GM23338 (cell line): Measurements from ENCODE around the gene FHIP1B. TPM values are rescaled to one million over a fixed set of nuclear protein-coding genes. Genes with fewer than 3 reads are reported as not detected.

Experiments
- ATAC-seq: fragments of 200-7000 bp; cut with Tn5 transposase; 3 replicates; pipeline ENCODE4 v1.9.1; 2020
- DNase-seq: peaks from one replicate; pipeline ENCODE4 v3.0.0-alpha.2; 2015; ENCODE audit warnings: low spot score
- H2AFZ ChIP-seq: fragments of 200-600 bp; sonication (generic); 2 replicates; pipeline ENCODE4 v1.8.0; 2016; ENCODE audit warnings: antibody characterized with exemption, mild to moderate bottlenecking, moderate library complexity
- H3F3A ChIP-seq: fragments of 200-600 bp; sonication (generic); replicated peaks from 2 replicates; pipeline ENCODE4 v1.8.0; 2017; ENCODE audit warnings: antibody characterized with exemption, mixed run types, low read depth
- H3K27ac ChIP-seq: fragments of 200-600 bp; sonication (generic); 2 replicates; pipeline ENCODE4 v1.6.1; 2016; ENCODE audit warnings: low read depth
- H3K27me3 ChIP-seq: fragments of 200-600 bp; sonication (generic); 2 replicates; pipeline ENCODE4 v1.8.0; 2016; ENCODE audit warnings: mild to moderate bottlenecking, mixed run types, moderate library complexity; ENCODE audit not compliant: insufficient read depth
- H3K36me3 ChIP-seq: fragments of 200-600 bp; sonication (generic); 2 replicates; pipeline ENCODE4 v1.8.0; 2016; ENCODE audit warnings: mild to moderate bottlenecking; ENCODE audit not compliant: insufficient read depth
- H3K4me1 ChIP-seq: fragments of 200-600 bp; sonication (generic); 2 replicates; pipeline ENCODE4 v1.8.0; 2016; ENCODE audit warnings: mild to moderate bottlenecking, moderate library complexity; ENCODE audit not compliant: insufficient read depth
- H3K4me2 ChIP-seq: fragments of 200-600 bp; sonication (generic); 2 replicates; pipeline ENCODE4 v1.7.1; 2017; ENCODE audit warnings: mixed run types
- H3K4me3 ChIP-seq: fragments of 200-600 bp; sonication (generic); 2 replicates; pipeline ENCODE4 v1.6.1; 2016; ENCODE audit warnings: mixed run types
- H3K79me2 ChIP-seq: fragments of 200-600 bp; sonication (generic); replicated peaks from 2 replicates; pipeline ENCODE4 v1.8.0; 2017; ENCODE audit warnings: mild to moderate bottlenecking; ENCODE audit not compliant: insufficient read depth
- H3K9me2 ChIP-seq: fragments of 200-600 bp; sonication (generic); 2 replicates; pipeline ENCODE4 v1.8.0; 2017; ENCODE audit not compliant: insufficient read depth
- H4K20me1 ChIP-seq: fragments of 200-600 bp; sonication (generic); replicated peaks from 2 replicates; pipeline ENCODE4 v1.8.0; 2017; ENCODE audit warnings: mild to moderate bottlenecking; ENCODE audit not compliant: insufficient read depth
- H3K27ac Mint-ChIP-seq: 2 replicates; pipeline ENCODE4 v1.8.0; 2020; ENCODE audit warnings: inconsistent platforms, mild to moderate bottlenecking, moderate library complexity, mixed read lengths
- H3K27me3 Mint-ChIP-seq: 3 replicates; pipeline ENCODE4 v1.8.0; 2022; ENCODE audit warnings: low read depth, mild to moderate bottlenecking, moderate library complexity, mixed read lengths, inconsistent platforms; ENCODE audit not compliant: insufficient read depth, poor library complexity
- H3K36me3 Mint-ChIP-seq: 3 replicates; pipeline ENCODE4 v1.8.0; 2021; ENCODE audit warnings: low read depth, mild to moderate bottlenecking, inconsistent platforms, moderate library complexity, mixed read lengths
- H3K4me1 Mint-ChIP-seq: 3 replicates; pipeline ENCODE4 v1.8.0; 2020; ENCODE audit warnings: mild to moderate bottlenecking, inconsistent platforms, mixed read lengths
- H3K4me3 Mint-ChIP-seq: 3 replicates; pipeline ENCODE4 v1.8.0; 2021; ENCODE audit warnings: moderate library complexity, mild to moderate bottlenecking, inconsistent platforms, mixed read lengths
- H3K9me3 Mint-ChIP-seq: 3 replicates; pipeline ENCODE4 v1.8.0; 2020; ENCODE audit warnings: moderate library complexity, mild to moderate bottlenecking, inconsistent platforms, mixed read lengths
- CREB1 ChIP-seq: fragments of 250-450 bp; sonication (Bioruptor Pico); IDR thresholded peaks from 2 replicates; pipeline ENCODE4 v1.5.0; 2020; ENCODE audit warnings: low read depth, mild to moderate bottlenecking, moderate library complexity
- ETS1 ChIP-seq: IDR thresholded peaks from 2 replicates; pipeline ENCODE4 v1.6.1; 2016; ENCODE audit warnings: antibody characterized with exemption
- EZH2 ChIP-seq: fragments of 200-600 bp; sonication (generic); IDR thresholded peaks from one replicate; pipeline ENCODE4 v1.8.0; 2017; ENCODE audit warnings: antibody characterized with exemption, mild to moderate bottlenecking, low read depth; ENCODE audit not compliant: unreplicated experiment
- EZH2phosphoT487 ChIP-seq: fragments of 200-600 bp; sonication (generic); IDR thresholded peaks from one replicate; pipeline ENCODE4 v1.8.1; 2018; ENCODE audit warnings: antibody characterized with exemption; ENCODE audit not compliant: unreplicated experiment
- JUNB ChIP-seq: IDR thresholded peaks from one replicate; pipeline ENCODE4 v1.6.1; 2016; ENCODE audit warnings: antibody characterized with exemption; ENCODE audit not compliant: unreplicated experiment
- NANOG ChIP-seq: IDR thresholded peaks from 2 replicates; pipeline ENCODE4 v1.6.1; 2016; ENCODE audit warnings: antibody characterized with exemption, borderline replicate concordance
- POLR2AphosphoS5 ChIP-seq: IDR thresholded peaks from 2 replicates; pipeline ENCODE4 v1.6.1; 2016; ENCODE audit warnings: antibody characterized with exemption, low read depth
- REST ChIP-seq: IDR thresholded peaks from one replicate; pipeline ENCODE4 v1.6.1; 2018; ENCODE audit warnings: antibody characterized with exemption; ENCODE audit not compliant: unreplicated experiment
- STAT1 ChIP-seq: IDR thresholded peaks from one replicate; pipeline ENCODE4 v1.6.1; 2016; ENCODE audit warnings: antibody characterized with exemption; ENCODE audit not compliant: unreplicated experiment
- ZNF114 ChIP-seq: fragments of 250-450 bp; sonication (Bioruptor Pico); IDR thresholded peaks from 2 replicates; pipeline ENCODE4 v1.5.0; 2020; ENCODE audit warnings: mild to moderate bottlenecking, moderate library complexity
- ZNF331 ChIP-seq: fragments of 250-450 bp; sonication (Bioruptor Pico); IDR thresholded peaks from 2 replicates; pipeline ENCODE4 v1.5.0; 2020; ENCODE audit warnings: low read depth, mild to moderate bottlenecking, moderate library complexity
- polyA plus RNA-seq: library from polyadenylated mRNA; unstranded; fragments of >200 nt; fragmentation: Nextera tagmentation; extraction: Ambion mirVana; gene quantifications from 2 replicates; pipeline ENCODE4 v1.2.1, GENCODE V29; 2016
- total RNA-seq: library from RNA; depleted of rRNA; stranded (reverse); fragments of >200 nt; shearing (Covaris generic); gene quantifications from 2 replicates; pipeline ENCODE4 v1.2.3, GENCODE V29; 2014
- TF ChIP-seq, protein P1 (sequence below), 2 experiments: fragments of 200-600 bp in 1 of 2; sonication (generic) in 1 of 2; conservative IDR thresholded peaks; 2 replicates each; pipeline versions ENCODE4 v1.5.1 to v1.6.1; 2016 to 2017; ENCODE audit warnings: antibody characterized with exemption in 2 of 2, low read depth in 2 of 2, mild to moderate bottlenecking in 2 of 2, moderate library complexity in 1 of 2

The FHIP1B gene
- total and polyA plus RNA-seq, 2 experiments from 2014 or later, result 10.3 to 34.5 TPM

DNA sequence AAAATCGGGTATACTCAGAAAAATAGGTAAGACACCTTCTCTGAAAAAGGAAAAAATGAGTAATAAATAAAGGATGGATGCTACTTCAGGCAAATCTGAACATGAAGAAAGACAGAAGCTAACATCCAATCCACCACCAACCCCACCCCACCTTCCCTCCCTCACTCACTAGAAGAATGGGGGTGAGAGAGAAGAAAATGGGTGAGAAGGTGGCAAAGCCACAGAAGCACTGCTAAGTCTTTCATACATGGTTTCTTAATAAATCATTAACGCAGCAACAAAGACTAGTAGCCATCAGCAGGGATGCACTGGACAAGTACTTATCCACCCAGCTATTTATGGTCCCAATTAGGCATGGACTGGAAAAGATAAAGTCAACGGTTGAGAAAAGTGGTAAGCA, 5.9 kb downstream of the FHIP1B start (continued):
- TF ChIP-seq ETS1, result no peak
- no peak for TF ChIP-seq JUNB
- no peak for TF ChIP-seq NANOG

- H3F3A ChIP-seq, result no peaks in the 10 kb centered on the region
- H3K9me3 Mint-ChIP-seq, result no peaks in the 10 kb centered on the region
- H3K27ac Mint-ChIP-seq, result no peak overlapping the region
- no peaks in the 10 kb centered on the region for H3K9me2 ChIP-seq
- H3K36me3 Mint-ChIP-seq, result peaks cover 8% of the 10 kb centered on the region; the same call in 2 of the 3 replicates
- no peaks in the 10 kb centered on the region for H3K27me3 ChIP-seq
- no peaks in the 10 kb centered on the region; the same call in 1 of the 2 replicates for H3K36me3 ChIP-seq
- no peak overlapping the region for H3K4me3 Mint-ChIP-seq
- no peaks in the 10 kb centered on the region for H3K27me3 Mint-ChIP-seq
- peaks cover 6% of the 10 kb centered on the region; the same call in 1 of the 3 replicates for H3K4me1 Mint-ChIP-seq
- TF ChIP-seq ZNF331 (no peak), ETS1 (no peak), STAT1 (no peak), JUNB (no peak), CREB1 (no peak), EZH2 (no peak), EZH2phosphoT487 (no peak), ZNF114 (CRISPR knock-in tag) (no peak), POLR2AphosphoS5 (no peak)
- TF ChIP-seq, protein P1, sequence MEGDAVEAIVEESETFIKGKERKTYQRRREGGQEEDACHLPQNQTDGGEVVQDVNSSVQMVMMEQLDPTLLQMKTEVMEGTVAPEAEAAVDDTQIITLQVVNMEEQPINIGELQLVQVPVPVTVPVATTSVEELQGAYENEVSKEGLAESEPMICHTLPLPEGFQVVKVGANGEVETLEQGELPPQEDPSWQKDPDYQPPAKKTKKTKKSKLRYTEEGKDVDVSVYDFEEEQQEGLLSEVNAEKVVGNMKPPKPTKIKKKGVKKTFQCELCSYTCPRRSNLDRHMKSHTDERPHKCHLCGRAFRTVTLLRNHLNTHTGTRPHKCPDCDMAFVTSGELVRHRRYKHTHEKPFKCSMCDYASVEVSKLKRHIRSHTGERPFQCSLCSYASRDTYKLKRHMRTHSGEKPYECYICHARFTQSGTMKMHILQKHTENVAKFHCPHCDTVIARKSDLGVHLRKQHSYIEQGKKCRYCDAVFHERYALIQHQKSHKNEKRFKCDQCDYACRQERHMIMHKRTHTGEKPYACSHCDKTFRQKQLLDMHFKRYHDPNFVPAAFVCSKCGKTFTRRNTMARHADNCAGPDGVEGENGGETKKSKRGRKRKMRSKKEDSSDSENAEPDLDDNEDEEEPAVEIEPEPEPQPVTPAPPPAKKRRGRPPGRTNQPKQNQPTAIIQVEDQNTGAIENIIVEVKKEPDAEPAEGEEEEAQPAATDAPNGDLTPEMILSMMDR (conservative IDR thresholded peaks at IDR 0.05; ENCODE audit: low read depth in 2 of 2), result no peak
- no peaks in the 10 kb centered on the region; the same call in 1 of the 2 replicates for H3K4me1 ChIP-seq
- no peak overlapping the region for H2AFZ ChIP-seq
- H3K79me2 ChIP-seq, result peaks cover 53% of the 10 kb centered on the region
- H3K27ac ChIP-seq, result no peak overlapping the region
- H3K4me3 ChIP-seq, result no peak overlapping the region
- H4K20me1 ChIP-seq, result peaks cover 44% of the 10 kb centered on the region
- no peak overlapping the region for H3K4me2 ChIP-seq
- ATAC-seq (no peak), DNase-seq (no peak)
Observed at GRCh38 chr11:6225896-6226295, 8.5 kb downstream of the FHIP1B start.

DNA sequence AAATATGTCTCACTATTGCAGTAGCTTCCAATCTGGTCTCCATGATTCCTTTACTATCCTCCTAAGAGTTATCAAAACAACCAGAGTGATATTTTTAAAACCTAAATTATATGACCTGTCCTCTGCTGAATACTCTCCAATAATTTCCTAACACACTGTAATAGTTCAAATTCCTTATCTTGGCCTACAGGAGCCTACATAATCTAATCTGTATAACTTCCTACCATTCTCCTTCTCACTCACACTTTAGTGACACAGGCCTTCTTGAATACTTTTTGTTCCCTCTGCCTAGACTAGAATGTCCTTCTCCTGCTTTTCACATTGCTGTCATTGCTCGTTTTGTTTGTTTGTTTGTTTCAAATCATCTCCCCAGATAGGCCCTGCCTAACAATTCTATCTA, 9.4 kb downstream of the FHIP1B start:
- Mint-ChIP-seq H3K9me3 (no peaks in the 10 kb centered on the region), H3K36me3 (peaks cover 8% of the 10 kb centered on the region; the same call in 2 of the 3 replicates)
- no peak for TF ChIP-seq ZNF331
- no peak for TF ChIP-seq STAT1
- TF ChIP-seq, protein P1 (conservative IDR thresholded peaks at IDR 0.05; ENCODE audit: low read depth in 2 of 2), result no peak
- TF ChIP-seq REST, result no peak

More for the DNA sequence above, 9.4 kb downstream of the FHIP1B start:
- Histone ChIP-seq H3K4me1 (no peaks in the 10 kb centered on the region), H3K4me3 (no peak overlapping the region), H2AFZ (no peak overlapping the region), H3F3A (no peaks in the 10 kb centered on the region), H3K4me2 (no peak overlapping the region), H3K36me3 (peaks cover under 1% of the 10 kb centered on the region; the same call in 1 of the 2 replicates), H4K20me1 (peaks cover 41% of the 10 kb centered on the region), H3K27me3 (no peaks in the 10 kb centered on the region), H3K27ac (no peak overlapping the region), H3K9me2 (no peaks in the 10 kb centered on the region), H3K79me2 (peaks cover 44% of the 10 kb centered on the region)
- ATAC-seq (no peak), DNase-seq (no peak)
- H3K27ac Mint-ChIP-seq, result no peak overlapping the region
- H3K27me3 Mint-ChIP-seq, result no peaks in the 10 kb centered on the region
- H3K4me3 Mint-ChIP-seq, result no peak overlapping the region
- no peaks in the 10 kb centered on the region for H3K4me1 Mint-ChIP-seq
